GM12892 (cell line): ENCODE data around the gene BACH1.

Source experiments
- POLR2A ChIP-seq: IDR thresholded peaks from 2 replicates; pipeline ENCODE4 v1.6.1; 2011; ENCODE audit warnings: low read depth, low read length, control low read depth
- POLR2AphosphoS5 ChIP-seq: IDR thresholded peaks from 2 replicates; pipeline ENCODE4 v1.6.1; 2011; ENCODE audit warnings: low read depth, low read length, control low read depth

- TF ChIP-seq POLR2A: no peak
- TF ChIP-seq POLR2AphosphoS5: no peak
Measured at GRCh38 chr21:29351691-29352090, 53.0 kb downstream of the BACH1 start.
